UCSD-AML1 (cell line): Measurements from ENCODE around the gene FCN1.

Experiments used
- DNase-seq: peaks from one replicate; lab custom pipeline; 2025; ENCODE audit not compliant: unreplicated experiment; lab: John Stamatoyannopoulos, UW

Gene FCN1

GRCh38 chr9:134915046-134915985, 2.4 kb downstream of the FCN1 start:
- DNase-seq = no peak

DNA sequence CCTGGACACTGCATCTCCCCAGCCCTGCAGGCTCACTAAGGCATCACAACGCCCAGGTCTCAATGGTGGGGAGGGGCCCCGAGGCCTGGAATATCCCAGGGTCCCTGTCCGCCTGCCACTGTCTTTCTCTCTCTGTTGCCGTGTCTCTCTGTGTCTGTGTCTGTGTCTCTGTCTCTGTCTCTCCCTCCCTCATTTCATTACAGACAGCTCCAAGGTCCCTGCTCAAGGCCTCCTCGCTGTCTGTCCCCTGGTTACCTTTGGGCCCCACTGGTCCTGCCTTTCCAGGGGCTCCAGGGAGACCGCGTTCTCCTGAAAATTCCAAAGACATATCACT, 3.2 kb downstream of the FCN1 start:
- no peak for DNase-seq

DNA sequence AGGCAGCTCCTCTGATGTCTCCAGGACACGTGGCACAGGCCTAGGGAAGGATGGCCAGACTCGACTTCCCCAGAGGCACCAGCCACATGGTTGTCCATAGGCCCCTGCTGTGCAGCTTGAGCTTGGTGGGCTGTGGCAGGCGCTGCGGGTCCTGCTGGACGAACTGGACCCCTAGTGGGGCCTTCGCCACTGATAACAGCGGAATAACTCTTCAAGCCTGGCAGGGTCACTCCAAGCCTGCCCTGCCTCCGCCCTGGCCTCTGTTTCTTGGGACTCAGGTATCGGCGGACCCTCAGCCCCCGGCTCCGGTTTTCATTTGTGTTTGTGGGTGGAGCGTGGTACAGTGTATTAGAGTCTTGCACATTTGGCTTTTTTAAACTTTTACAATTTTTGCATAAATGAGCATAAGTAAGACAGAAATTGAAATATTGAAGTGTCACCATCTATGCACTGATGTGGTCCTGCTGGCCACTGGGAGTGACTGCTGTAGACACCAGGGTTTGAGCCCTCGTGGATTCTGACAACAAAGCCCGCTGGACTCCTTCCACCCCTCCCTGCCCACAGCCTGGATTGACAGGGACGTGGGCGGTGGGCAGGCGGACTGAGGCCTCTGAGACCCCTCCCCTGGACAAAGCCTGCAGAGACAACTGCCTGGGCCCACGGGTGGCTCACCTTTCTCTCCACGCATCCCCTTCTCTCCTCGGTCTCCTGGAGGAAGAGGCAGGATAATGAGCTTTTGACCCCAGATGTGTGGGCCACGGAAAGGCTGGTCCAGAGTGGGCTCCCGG, 3.8 kb downstream of the FCN1 start:
- no peak for DNase-seq

GRCh38 chr9:134913041-134913712, 4.5 kb downstream of the FCN1 start:
- DNase-seq = no peak

- DNase-seq = no peak
Observed at GRCh38 chr9:134912126-134912840, 5.4 kb downstream of the FCN1 start.

- no peak for DNase-seq
Observed at GRCh38 chr9:134909511-134910481, 7.9 kb downstream of the FCN1 start.

DNA sequence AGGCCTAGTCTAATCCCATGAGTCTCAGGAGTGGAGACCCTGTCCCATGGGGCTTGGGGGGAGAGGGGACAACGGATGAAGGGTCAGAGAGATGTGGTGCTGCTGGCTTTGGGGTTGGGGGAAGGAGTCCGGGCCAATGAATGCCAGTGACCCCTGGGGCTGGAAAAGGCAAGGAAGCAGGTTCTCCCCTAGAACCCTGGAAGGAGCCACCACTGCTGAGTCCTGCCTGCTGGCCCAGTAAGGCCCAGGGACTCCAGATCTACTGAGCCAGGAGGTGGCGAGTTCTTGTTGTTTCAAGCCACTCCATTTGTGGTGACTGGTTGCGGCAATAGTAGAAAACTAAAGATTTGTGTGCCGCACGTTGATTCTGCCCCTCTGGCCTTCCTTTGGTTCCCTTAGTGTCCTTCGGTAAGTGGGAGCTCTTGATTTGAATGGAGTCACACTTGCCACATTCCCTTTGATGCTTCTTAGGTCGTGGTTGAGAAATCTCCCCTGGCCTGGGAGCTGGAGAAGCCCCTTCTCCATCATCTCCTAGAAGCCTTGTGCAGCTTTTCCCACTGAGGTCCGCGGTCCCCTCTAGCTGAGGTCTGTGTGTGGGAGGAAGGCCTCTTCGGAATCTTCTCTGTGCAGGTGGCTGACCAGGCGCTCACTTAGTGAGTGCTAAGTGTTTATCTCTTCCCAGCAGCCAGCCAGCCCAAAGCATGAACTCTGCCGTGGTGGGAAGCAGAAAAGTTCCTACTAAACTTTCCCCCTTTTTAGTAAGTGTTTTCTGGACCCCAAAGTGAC, 9.0 kb downstream of the FCN1 start:
- no peak for DNase-seq

- DNase-seq = no peak
Observed at GRCh38 chr9:134902936-134903335, 14.8 kb downstream of the FCN1 start.

- DNase-seq = no peak
Observed at GRCh38 chr9:134899818-134900217, 17.9 kb downstream of the FCN1 start.

DNA sequence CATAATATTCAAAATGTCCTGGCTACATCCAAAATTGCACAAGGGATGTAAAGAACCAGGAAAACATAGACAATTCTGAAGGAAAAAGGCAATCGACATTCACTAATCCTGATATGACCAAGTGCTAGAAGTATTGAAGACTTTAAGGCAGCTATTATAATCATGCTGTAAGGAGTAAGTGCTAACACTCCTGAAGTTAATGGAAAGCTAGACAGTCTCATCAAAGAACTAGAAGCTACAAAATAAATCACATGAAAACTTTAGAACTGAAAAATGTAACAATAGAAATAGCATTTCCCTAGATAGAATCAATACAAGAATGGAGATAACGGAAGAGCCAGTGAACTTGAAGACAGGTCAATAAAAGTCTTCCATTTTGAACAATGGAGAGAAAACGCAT, 18.5 kb downstream of the FCN1 start:
- DNase-seq = no peak

DNA sequence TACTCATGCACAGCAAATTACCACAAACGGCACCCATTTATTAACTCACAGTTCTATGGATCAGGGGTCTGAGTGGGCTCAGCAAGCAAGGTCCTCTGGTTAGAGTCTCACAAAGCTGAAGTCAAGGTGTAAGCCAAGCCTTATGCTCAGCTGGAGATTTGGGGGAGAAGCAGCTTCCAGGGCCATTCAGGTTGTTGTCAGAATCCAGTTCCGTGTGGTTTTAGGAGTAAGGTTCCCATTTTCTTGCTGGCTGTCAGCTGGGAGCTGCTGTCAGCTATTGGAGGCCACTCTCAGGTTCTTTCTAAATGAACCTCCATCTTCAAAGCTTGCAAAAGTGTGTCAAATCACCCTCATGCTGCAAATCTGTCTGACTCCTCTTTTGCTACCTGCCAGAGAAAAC, 19.4 kb downstream of the FCN1 start:
- DNase-seq = no peak

DNA sequence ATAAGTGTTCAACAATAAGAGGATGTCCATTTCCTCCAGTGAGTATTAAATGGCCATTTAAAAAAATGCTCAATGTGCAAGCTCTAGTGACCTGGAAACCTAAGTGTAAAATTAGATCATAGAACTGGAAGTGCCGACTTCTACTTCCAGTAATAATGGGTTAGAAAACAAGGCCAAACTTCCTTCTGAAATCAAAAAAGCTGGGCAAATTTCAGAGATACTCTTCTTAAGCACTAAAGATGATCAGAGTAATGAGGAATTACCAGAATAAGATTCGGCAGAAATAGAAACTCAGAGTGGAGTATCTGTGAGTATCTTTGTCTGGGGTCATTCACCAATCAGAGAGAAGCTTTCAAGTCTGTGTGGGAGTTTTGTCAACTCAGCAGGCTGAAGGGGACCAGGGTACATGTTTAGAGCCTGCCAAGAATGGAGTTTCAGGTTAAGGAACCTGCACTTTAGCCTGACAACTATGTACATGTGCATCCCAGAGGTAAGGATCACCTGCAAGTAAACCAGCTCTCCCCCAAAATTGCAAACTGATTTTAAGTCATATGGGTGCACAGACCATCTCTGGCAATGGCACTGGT, 20.0 kb downstream of the FCN1 start:
- DNase-seq = no peak

DNA sequence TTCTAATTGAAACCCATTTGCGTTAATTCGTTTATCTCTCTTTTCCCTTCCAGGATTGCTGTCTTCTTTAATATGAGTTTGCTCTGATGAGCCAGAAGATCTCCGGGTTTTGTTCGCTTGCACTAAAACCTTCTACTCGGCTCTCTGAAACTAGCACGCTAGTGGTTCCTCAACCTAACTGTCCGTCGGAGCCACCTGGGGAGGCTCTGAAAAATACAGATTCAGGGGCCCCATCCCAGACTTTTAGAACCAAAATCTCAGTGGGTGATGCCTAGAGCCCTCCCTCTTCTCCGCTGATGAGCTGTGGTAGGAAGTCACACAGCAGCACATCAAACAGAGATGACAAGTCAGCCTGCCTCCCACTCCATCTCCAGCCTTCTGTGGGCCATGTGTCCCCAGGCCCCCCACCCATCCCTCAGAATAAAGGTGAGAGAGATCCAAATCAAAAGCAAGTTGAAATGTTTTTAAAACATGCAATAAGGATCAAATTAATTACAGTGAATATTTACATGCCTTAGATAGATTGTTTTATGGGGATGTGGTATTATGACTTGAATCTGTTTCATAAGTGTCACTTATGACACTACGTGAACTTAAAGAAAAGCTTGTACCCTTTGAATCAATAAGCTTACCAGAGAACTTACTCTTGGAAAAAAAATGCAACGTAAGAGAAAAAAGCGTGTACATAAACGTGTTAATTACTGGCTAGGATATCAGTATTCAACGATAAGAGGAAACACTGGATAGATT, 20.7 kb downstream of the FCN1 start:
- no peak for DNase-seq

DNA sequence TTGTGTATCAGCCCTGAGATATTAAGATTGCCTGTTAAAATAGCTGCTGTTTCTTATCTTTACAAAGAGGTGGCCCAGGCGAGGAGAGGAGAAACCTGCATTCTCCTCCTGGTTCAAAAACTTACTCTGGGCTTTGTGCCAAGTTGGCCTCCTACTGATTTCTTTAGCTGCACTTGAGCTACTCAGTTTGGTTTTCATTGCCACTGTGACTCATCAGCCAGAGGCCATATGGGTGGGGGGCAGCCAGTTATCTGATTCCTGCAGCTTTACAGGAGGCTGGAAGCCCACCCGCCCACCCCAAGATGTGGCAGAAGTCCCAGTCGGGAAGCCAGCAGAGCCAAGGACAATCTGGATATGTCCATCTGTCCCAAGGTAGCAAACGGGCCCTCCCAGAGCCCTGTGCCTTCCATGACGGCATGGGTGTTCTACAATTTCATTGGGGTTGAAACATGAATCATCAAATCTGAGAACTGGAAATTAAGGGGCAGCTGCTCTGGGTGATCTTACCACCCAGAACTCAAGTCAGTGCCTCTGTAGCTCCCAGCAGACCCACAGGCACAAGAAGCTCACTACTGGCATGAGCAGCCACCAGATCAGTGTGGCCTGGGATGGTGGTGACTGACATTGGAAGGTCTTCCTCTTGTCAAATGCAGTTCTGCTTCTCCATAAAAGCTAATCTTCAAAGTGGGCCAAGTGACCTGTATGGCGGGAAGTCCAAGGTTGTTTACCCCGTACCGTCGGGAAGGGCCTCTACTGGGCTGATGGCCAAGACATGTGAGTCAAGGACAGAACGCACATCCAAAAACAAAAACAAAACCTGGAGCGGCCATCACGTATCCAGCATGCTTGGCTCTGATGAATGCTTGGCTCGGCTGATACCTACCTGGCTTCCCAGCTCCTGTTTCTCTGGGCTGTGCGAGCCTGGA, 21.5 kb downstream of the FCN1 start:
- no peak for DNase-seq

GRCh38 chr9:134895567-134895907, 22.2 kb downstream of the FCN1 start:
- no peak for DNase-seq

- DNase-seq = no peak
Observed at GRCh38 chr9:134895097-134895496, 22.6 kb downstream of the FCN1 start.
